Measurements from ENCODE around the gene RRAS2. TPM values are rescaled to one million over a fixed set of nuclear protein-coding genes. Genes with fewer than 3 reads are reported as not detected.
"Not testable (repeated sequence)": the region's sequence is repeated elsewhere in the genome, so short reads cannot be mapped to it uniquely, and the experiment has no call there.

RRAS2 gene
- polyA plus RNA-seq, 3 donors: 0.19 to 0.31 TPM; not detected in 1

- H3K4me1 ChIP-seq (ENCODE audit: control insufficient read depth in 1 of 2, insufficient read depth in 2 of 2, low read length in 2 of 2); H3K4me3 ChIP-seq (replicated peaks in 1 of 3; ENCODE audit: low read depth in 2 of 3, low read length in 3 of 3); H3K4me3 Mint-ChIP-seq; H3K36me3 Mint-ChIP-seq; intact Hi-C loops (cut with micrococcal nuclease); H3K9me3 Mint-ChIP-seq; DNase-seq; H2AFZ ChIP-seq (ENCODE audit: insufficient read depth, low read depth, low read length, poor library complexity, severe bottlenecking); H3K79me2 ChIP-seq (ENCODE audit: insufficient read depth, low read length); H3K27me3 ChIP-seq (ENCODE audit: control insufficient read depth in 2 of 2, insufficient read depth in 2 of 2, low read length in 2 of 2); H3K27ac ChIP-seq (ENCODE audit: low read depth in 1 of 2, low read length in 2 of 2); H3K27me3 Mint-ChIP-seq (ENCODE audit: low read depth in 3 of 3); H3K9me3 ChIP-seq (replicated peaks in 1 of 2; ENCODE audit: control insufficient read depth in 1 of 2, insufficient read depth in 1 of 2, low read length in 2 of 2); H3K27ac Mint-ChIP-seq; H3K36me3 ChIP-seq (replicated peaks in 1 of 2; ENCODE audit: control insufficient read depth in 1 of 2, insufficient read depth in 2 of 2, low read length in 2 of 2); H3K4me1 Mint-ChIP-seq; H3K4me2 ChIP-seq (replicated peaks; ENCODE audit: extremely low read depth, low read length, poor library complexity, severe bottlenecking); H4K20me1 ChIP-seq (ENCODE audit: insufficient read depth, low read length); H3K9ac ChIP-seq (ENCODE audit: insufficient read depth, low read length, poor library complexity, severe bottlenecking): not testable (repeated sequence)
- WGBS (ENCODE audit: insufficient coverage): 100% methylated on average over 1 of the region's 6 CpGs
Observed at GRCh38 chr11:14403528-14403927, 44.5 kb upstream of the RRAS2 start.

GRCh38 chr11:14399087-14399486 lies 40.1 kb upstream of the RRAS2 start:
- no peaks in the 10 kb centered on the region for H4K20me1 ChIP-seq (ENCODE audit: insufficient read depth, low read length)
- no peaks in the 10 kb centered on the region for H3K79me2 ChIP-seq (ENCODE audit: insufficient read depth, low read length)
- no peaks in the 10 kb centered on the region for H3K9me3 Mint-ChIP-seq
- H3K4me2 ChIP-seq (replicated peaks; ENCODE audit: extremely low read depth, low read length, poor library complexity, severe bottlenecking): no peak overlapping the region
- H3K27ac Mint-ChIP-seq: no peak overlapping the region
- no peaks in the 10 kb centered on the region for H3K4me1 ChIP-seq (ENCODE audit: control insufficient read depth in 1 of 2, insufficient read depth in 2 of 2, low read length in 2 of 2)
- no peak for DNase-seq
- no peaks in the 10 kb centered on the region for H3K4me1 Mint-ChIP-seq
- no CpG with 5 or more reads among the region's 1 CpG for WGBS (ENCODE audit: insufficient coverage)
- no peaks in the 10 kb centered on the region for H3K9me3 ChIP-seq (replicated peaks in 1 of 2; ENCODE audit: control insufficient read depth in 1 of 2, insufficient read depth in 1 of 2, low read length in 2 of 2)
- no peak overlapping the region for H3K27ac ChIP-seq (ENCODE audit: low read depth in 1 of 2, low read length in 2 of 2)
- intact Hi-C loops (cut with micrococcal nuclease): no loop called here
- no peak overlapping the region for H3K9ac ChIP-seq (ENCODE audit: insufficient read depth, low read length, poor library complexity, severe bottlenecking)
- H3K27me3 Mint-ChIP-seq (ENCODE audit: low read depth in 3 of 3): peaks cover 1 to 19% (median 4%) of the 10 kb centered on the region in 3 donors
- no peaks in the 10 kb centered on the region for H3K36me3 Mint-ChIP-seq
- no peaks in the 10 kb centered on the region for H3K36me3 ChIP-seq (replicated peaks in 1 of 2; ENCODE audit: control insufficient read depth in 1 of 2, insufficient read depth in 2 of 2, low read length in 2 of 2)
- peaks cover 2 to 4% of the 10 kb centered on the region in 2 donors for H3K27me3 ChIP-seq (ENCODE audit: control insufficient read depth in 2 of 2, insufficient read depth in 2 of 2, low read length in 2 of 2)
- TF ChIP-seq CTCF (IDR thresholded peaks at IDR 0.05): no peak
- H3K4me3 ChIP-seq (replicated peaks in 1 of 3; ENCODE audit: low read depth in 2 of 3, low read length in 3 of 3): no peak overlapping the region
- H2AFZ ChIP-seq (ENCODE audit: insufficient read depth, low read depth, low read length, poor library complexity, severe bottlenecking): no peak overlapping the region
- no peak overlapping the region for H3K4me3 Mint-ChIP-seq

Data from CD14-positive monocyte (primary cell).